HEK293T (cell line): ENCODE results near the gene BTBD7.

Source experiments
- CTCF ChIA-PET: fragments of 350-600 bp; formaldehyde crosslinking; extraction: SDS; loops from one replicate; lab custom pipeline; 2021; ENCODE audit warnings: antibody characterized with exemption, inconsistent platforms; lab: Yijun Ruan, JAX
- POLR2A ChIA-PET: fragments of 350-600 bp; formaldehyde crosslinking; extraction: SDS; loops from one replicate; lab custom pipeline; 2020; ENCODE audit warnings: antibody characterized with exemption, inconsistent platforms; lab: Yijun Ruan, JAX
- DNase-seq: peaks from one replicate; pipeline ENCODE4 v3.0.0; 2012; ENCODE audit warnings: mixed read lengths; ENCODE audit errors: extremely low spot score
- ARNT ChIP-seq: fragments of 450-650 bp; IDR thresholded peaks from 2 replicates; pipeline ENCODE4 v1.6.1; 2017; ENCODE audit warnings: mild to moderate bottlenecking
- BHLHE40 ChIP-seq: fragments of 450-650 bp; IDR thresholded peaks from 2 replicates; pipeline ENCODE4 v1.6.1; 2016; ENCODE audit warnings: mild to moderate bottlenecking, moderate library complexity, borderline replicate concordance
- CTBP1 ChIP-seq: fragments of 450-650 bp; IDR thresholded peaks from 2 replicates; pipeline ENCODE4 v1.6.1; 2016; ENCODE audit warnings: borderline replicate concordance
- ELF4 ChIP-seq: fragments of 450-650 bp; IDR thresholded peaks from 2 replicates; pipeline ENCODE4 v1.6.1; 2017; ENCODE audit warnings: antibody characterized with exemption
- FOXA1 ChIP-seq: fragments of 450-650 bp; IDR thresholded peaks from 2 replicates; pipeline ENCODE4 v1.6.1; 2016; ENCODE audit warnings: mild to moderate bottlenecking
- FOXK2 ChIP-seq: fragments of 450-650 bp; IDR thresholded peaks from 2 replicates; pipeline ENCODE4 v1.6.1; 2016; ENCODE audit warnings: mild to moderate bottlenecking
- FOXM1 ChIP-seq: fragments of 450-650 bp; IDR thresholded peaks from 2 replicates; pipeline ENCODE4 v1.6.1; 2017; ENCODE audit warnings: mild to moderate bottlenecking, borderline replicate concordance
- HDGF ChIP-seq: fragments of 450-650 bp; IDR thresholded peaks from 2 replicates; pipeline ENCODE4 v1.6.1; 2017; ENCODE audit warnings: antibody characterized with exemption, borderline replicate concordance
- L3MBTL2 ChIP-seq: fragments of 450-650 bp; conservative IDR thresholded peaks from 2 replicates; pipeline ENCODE4 v1.6.1; 2016; ENCODE audit warnings: mild to moderate bottlenecking
- LEF1 ChIP-seq: fragments of 450-650 bp; IDR thresholded peaks from 2 replicates; pipeline ENCODE4 v1.6.1; 2017; ENCODE audit warnings: mild to moderate bottlenecking, borderline replicate concordance
- NFRKB ChIP-seq: fragments of 450-650 bp; IDR thresholded peaks from 2 replicates; pipeline ENCODE4 v1.6.1; 2016; ENCODE audit warnings: mild to moderate bottlenecking, moderate library complexity
- PKNOX1 ChIP-seq: fragments of 450-650 bp; IDR thresholded peaks from 2 replicates; pipeline ENCODE4 v1.6.1; 2016
- SP1 ChIP-seq: fragments of 450-650 bp; IDR thresholded peaks from 2 replicates; pipeline ENCODE4 v1.6.1; 2017
- SUZ12 ChIP-seq: fragments of 450-650 bp; IDR thresholded peaks from 2 replicates; pipeline ENCODE4 v1.6.1; 2016; ENCODE audit warnings: mild to moderate bottlenecking
- TARDBP ChIP-seq: fragments of 450-650 bp; IDR thresholded peaks from 2 replicates; pipeline ENCODE4 v1.6.1; 2016
- ZNF384 ChIP-seq: fragments of 450-650 bp; IDR thresholded peaks from 2 replicates; pipeline ENCODE4 v1.6.1; 2016

BTBD7 gene

GRCh38 chr14:93309427-93309966 lies 23.3 kb downstream of the BTBD7 start:
- TF ChIP-seq ELF4 (no peak), TARDBP (no peak), SP1 (no peak), PKNOX1 (no peak), NFRKB (no peak), FOXK2 (no peak), BHLHE40 (no peak), FOXM1 (no peak), ZNF384 (no peak), SUZ12 (no peak), CTBP1 (no peak), L3MBTL2 (no peak), ARNT (no peak), LEF1 (no peak), FOXA1 (no peak), HDGF (no peak)
- ChIA-PET POLR2A (no interaction called here), CTCF (no interaction called here)
- DNase-seq = no peak

GRCh38 chr14:93308686-93309345 lies 24.0 kb downstream of the BTBD7 start:
- ChIA-PET CTCF (no interaction called here), POLR2A (no interaction called here)
- no peak for TF ChIP-seq FOXA1
- no peak for TF ChIP-seq SP1
- no peak for TF ChIP-seq L3MBTL2
- no peak for TF ChIP-seq PKNOX1
- no peak for TF ChIP-seq ARNT
- TF ChIP-seq FOXM1 = no peak
- no peak for TF ChIP-seq TARDBP
- TF ChIP-seq ELF4 = no peak
- no peak for TF ChIP-seq SUZ12
- no peak for TF ChIP-seq LEF1
- TF ChIP-seq BHLHE40 = no peak
- no peak for TF ChIP-seq HDGF
- no peak for TF ChIP-seq ZNF384
- DNase-seq = no peak

GRCh38 chr14:93306812-93307211 lies 26.0 kb downstream of the BTBD7 start:
- no peak for DNase-seq
- ChIA-PET POLR2A (interaction anchor here (1.0 kb wide), 1 partner anchor 8 kb away, joined by 4 read pairs; no protein-coding TSS in a partner anchor), CTCF (no interaction called here)
- no peak for TF ChIP-seq ZNF384
- no peak for TF ChIP-seq LEF1
- TF ChIP-seq FOXK2 = no peak
- no peak for TF ChIP-seq FOXA1
- TF ChIP-seq SUZ12 = no peak
- no peak for TF ChIP-seq HDGF
- no peak for TF ChIP-seq ARNT
- TF ChIP-seq FOXM1 = no peak
- no peak for TF ChIP-seq L3MBTL2
- TF ChIP-seq TARDBP = no peak
- TF ChIP-seq BHLHE40 = no peak
- no peak for TF ChIP-seq PKNOX1
- no peak for TF ChIP-seq SP1

- no peak for DNase-seq
- ChIA-PET POLR2A (no interaction called here), CTCF (no interaction called here)
- no peak for TF ChIP-seq ZNF384
- TF ChIP-seq FOXM1 = no peak
- no peak for TF ChIP-seq SUZ12
- no peak for TF ChIP-seq LEF1
- TF ChIP-seq FOXA1 = no peak
- TF ChIP-seq ARNT = no peak
- TF ChIP-seq L3MBTL2 = no peak
- TF ChIP-seq TARDBP = no peak
- TF ChIP-seq BHLHE40 = no peak
- no peak for TF ChIP-seq NFRKB
- no peak for TF ChIP-seq FOXK2
Measured at GRCh38 chr14:93305725-93306418, 27.0 kb downstream of the BTBD7 start.

- no peak for DNase-seq
- ChIA-PET CTCF (no interaction called here), POLR2A (no interaction called here)
- TF ChIP-seq SUZ12 (no peak), ARNT (no peak), FOXK2 (no peak), L3MBTL2 (no peak), NFRKB (no peak), TARDBP (no peak), PKNOX1 (no peak), ZNF384 (no peak), HDGF (no peak), SP1 (no peak), ELF4 (no peak)
Measured at GRCh38 chr14:93304771-93305170, 28.1 kb downstream of the BTBD7 start.
